Astrocyte of the spinal cord (primary cell): ENCODE results near the gene RAB5IF.

Experiments used
- DNase-seq: peaks from one replicate; pipeline ENCODE4 v3.0.0; 2011; ENCODE audit warnings: low read depth, low spot score
- H3K4me3 ChIP-seq: 2 replicates; pipeline ENCODE4 v1.5.1; 2011; ENCODE audit warnings: low read depth, mild to moderate bottlenecking, low read length, moderate library complexity
- CTCF ChIP-seq: IDR thresholded peaks from 2 replicates; pipeline ENCODE4 v1.5.1; 2012; ENCODE audit warnings: low read depth, mild to moderate bottlenecking, low read length, inconsistent platforms
- in situ Hi-C: cut with HindIII; loops from 2 replicates; pipeline ENCODE4 v1.10.0; 2017; ENCODE audit warnings: low sequenced_read_pairs

RAB5IF gene

DNA sequence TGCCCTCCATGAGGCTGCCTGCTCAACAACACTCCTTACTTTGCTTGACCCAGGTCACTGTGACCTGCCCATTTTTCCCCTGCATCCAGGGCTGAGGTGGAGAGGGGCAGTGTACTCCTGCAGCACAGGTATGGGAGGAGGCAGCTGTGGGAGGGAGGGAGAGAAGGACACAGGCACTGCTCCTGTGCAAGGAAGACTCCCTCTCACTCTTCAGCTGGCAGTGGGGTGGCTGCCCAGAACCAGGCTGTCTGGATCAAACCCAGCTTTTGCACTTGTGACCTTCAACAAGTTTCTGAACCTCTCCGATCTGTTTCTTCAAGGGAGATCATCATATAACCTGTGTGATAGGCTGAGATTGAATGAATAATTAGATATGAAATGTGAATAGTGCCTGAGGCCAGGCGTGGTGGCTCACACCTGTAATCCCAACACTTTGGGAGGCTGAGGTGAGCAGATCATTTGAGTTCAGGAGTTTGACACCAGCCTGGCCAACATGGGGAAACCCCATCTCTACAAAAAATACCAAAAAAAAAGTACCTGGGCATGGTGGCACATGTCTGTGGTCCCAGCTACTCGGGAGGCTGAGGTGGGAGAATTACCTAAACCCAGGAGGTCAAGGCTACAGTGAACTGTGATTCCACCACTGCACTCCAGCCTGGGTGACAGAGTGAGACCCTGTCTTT lies 18.1 kb upstream of the RAB5IF start:
- no peak for TF ChIP-seq CTCF
- no peak for DNase-seq
- in situ Hi-C loops, result no loop called here
- H3K4me3 ChIP-seq, result no peak overlapping the region

- no peak for DNase-seq
- in situ Hi-C loops, result no loop called here
- no peak for TF ChIP-seq CTCF
These were observed 14.3 kb upstream of the RAB5IF start for GRCh38 chr20:36591281-36591680.

DNA sequence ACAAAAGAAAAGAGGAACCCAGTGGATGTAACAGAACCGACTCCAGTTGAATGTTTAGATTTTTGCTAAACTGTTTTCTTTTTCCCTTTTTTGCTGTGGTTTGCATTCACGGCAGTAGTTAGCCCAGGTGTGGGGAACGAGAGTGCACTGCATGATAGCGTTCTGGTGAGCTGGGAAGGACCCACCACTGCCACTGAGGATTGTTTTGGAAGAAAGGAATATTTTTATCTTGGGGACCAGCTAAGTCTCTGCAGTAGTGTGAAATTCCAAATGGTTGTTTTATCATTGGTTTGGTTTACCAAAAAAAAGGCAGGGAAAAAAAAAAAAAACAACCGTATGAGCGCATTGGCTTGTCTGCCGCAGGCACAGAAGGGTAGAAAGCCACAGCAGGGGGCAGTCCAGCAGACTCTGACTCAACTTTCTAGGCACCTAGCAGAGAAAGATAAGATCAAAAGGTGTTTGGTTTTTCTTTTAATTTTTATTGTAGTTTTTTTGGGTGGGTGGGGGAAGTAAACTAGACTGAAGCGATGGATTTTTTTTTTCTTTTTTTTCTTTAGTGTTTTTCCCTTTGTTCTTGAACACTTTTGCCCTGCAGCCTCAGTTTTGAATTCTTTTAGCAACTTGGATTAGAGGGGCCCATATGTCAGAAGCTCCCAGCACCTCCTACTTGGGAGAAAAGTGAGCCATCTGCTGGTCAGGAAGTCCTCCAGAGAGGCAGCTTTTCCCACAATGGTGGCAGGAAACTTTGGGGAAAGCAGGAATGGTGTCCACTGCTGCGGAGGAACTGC lies 13.5 kb upstream of the RAB5IF start:
- no peak overlapping the region for H3K4me3 ChIP-seq
- peak; percentile 53 for TF ChIP-seq CTCF
- peak; percentile 50 for DNase-seq
- in situ Hi-C loops, result no loop called here

More at GRCh38 chr20:36591281-36591680, 14.3 kb upstream of the RAB5IF start:
- no peak overlapping the region for H3K4me3 ChIP-seq

DNA sequence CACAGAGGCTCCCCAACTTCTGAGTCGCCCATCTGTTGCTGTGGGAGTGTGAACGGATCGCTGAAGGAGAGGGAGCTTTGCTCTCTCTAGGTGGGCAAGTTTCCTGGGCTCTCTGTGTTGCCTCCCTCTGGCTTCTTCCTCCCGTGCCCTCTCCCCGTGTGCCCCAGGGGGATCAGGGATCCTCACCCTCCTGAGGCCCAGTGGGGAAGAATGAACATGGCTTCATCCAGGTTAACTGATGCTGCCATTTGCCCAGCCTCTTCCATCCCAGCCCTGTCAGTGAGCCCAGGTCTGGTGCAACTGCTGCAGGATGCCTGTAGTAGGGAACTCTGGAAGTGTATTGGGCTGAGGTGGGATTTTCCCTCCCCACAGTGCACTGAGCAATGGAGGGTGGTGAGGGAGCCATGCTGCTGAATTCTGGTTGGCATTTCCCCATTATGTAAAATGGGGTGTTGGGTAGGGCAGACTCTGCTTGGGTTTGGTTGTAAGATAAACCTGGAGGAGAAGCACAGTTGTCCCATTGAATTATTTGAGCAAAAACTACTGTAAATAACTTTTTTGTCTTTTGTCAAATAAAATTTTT lies 12.1 kb upstream of the RAB5IF start:
- in situ Hi-C loops, result no loop called here
- no peak for TF ChIP-seq CTCF
- DNase-seq, result no peak
- no peak overlapping the region for H3K4me3 ChIP-seq

GRCh38 chr20:36599912-36600345 lies 5.7 kb upstream of the RAB5IF start:
- TF ChIP-seq CTCF, result no peak
- H3K4me3 ChIP-seq, result no peak overlapping the region
- no peak for DNase-seq
- in situ Hi-C loops, result no loop called here

DNA sequence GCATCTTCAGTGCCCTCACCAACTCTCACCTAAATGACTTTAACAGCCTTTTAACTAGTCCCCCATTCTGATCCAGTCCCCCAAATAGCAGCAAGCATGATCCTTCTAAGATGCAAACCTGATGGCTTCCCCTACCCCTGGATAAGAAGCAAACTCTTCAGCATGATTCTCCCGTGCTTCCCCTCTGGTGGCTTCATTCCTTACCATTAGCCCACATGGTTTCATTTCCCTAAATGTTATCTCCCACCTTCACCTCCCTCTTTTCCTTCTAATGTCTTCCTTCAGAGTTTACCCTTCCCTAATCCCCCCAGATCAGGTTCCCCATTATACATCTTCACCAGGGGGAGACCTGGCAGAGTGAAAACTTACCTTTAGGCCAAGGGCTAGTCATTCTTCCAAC lies 4.0 kb upstream of the RAB5IF start:
- no peak for TF ChIP-seq CTCF
- DNase-seq, result no peak
- in situ Hi-C loops, result no loop called here
- no peak overlapping the region for H3K4me3 ChIP-seq
